ENCODE results near the gene CAST.
A peak's percentile ranks its signal among the peaks of the same experiment; 100 is the strongest.
"Not testable (repeated sequence)": the region's sequence is repeated elsewhere in the genome, so short reads cannot be mapped to it uniquely, and the experiment has no call there.

CAST gene, protein sequence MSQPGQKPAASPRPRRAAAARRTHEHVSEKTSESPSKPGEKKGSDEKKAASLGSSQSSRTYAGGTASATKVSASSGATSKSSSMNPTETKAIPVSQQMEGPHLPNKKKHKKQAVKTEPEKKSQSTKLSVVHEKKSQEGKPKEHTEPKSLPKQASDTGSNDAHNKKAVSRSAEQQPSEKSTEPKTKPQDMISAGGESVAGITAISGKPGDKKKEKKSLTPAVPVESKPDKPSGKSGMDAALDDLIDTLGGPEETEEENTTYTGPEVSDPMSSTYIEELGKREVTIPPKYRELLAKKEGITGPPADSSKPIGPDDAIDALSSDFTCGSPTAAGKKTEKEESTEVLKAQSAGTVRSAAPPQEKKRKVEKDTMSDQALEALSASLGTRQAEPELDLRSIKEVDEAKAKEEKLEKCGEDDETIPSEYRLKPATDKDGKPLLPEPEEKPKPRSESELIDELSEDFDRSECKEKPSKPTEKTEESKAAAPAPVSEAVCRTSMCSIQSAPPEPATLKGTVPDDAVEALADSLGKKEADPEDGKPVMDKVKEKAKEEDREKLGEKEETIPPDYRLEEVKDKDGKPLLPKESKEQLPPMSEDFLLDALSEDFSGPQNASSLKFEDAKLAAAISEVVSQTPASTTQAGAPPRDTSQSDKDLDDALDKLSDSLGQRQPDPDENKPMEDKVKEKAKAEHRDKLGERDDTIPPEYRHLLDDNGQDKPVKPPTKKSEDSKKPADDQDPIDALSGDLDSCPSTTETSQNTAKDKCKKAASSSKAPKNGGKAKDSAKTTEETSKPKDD

DNA sequence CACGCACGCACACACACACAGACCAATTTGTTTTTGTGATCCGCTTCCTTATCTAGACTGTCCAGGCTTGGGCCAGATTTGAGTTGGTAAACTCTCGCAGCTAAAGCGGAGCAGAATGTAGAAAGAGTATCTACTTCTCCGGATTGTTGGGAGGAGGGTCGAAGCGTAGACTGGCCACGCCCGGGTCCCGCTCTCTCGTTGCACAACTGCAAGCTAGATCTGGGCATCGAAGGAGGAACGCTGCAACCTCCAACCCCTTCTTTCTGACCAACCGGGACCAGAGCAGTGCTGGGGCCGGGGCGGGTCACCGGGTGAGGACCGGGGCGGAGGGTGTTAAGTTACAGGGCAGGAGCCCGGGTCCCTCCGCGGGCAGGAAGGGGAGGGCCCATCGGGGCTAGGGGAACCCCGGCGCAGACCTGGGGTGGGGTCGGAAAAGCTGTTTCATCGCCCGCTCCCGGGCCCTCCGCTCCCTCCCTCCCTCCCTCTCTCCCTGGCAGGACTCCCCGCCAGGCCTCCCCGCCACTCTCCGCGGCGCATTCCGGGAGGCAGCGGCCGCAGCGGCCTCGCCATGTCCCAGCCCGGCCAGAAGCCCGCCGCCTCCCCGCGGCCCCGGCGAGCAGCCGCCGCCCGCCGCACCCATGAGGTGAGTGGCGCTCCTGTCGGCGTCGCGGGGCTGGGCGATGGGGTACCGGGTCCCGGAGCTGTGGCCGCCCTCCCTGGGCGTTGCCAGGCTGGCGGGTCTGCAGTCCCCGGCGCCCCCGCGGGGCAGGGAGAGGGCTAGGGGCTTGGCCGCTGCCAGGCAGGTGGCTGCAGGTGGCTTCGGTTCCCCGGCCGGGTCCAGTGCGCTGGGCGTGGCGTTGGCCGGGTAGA lies at the start of gene CAST:
TSS of gene CAST (plus strand) at position 522 of the 870 bp plus-strand sequence. CDS start at position 569, 47 bp downstream.
- DNase-seq (ENCODE audit: low read depth), result peak; percentile 94

DNA sequence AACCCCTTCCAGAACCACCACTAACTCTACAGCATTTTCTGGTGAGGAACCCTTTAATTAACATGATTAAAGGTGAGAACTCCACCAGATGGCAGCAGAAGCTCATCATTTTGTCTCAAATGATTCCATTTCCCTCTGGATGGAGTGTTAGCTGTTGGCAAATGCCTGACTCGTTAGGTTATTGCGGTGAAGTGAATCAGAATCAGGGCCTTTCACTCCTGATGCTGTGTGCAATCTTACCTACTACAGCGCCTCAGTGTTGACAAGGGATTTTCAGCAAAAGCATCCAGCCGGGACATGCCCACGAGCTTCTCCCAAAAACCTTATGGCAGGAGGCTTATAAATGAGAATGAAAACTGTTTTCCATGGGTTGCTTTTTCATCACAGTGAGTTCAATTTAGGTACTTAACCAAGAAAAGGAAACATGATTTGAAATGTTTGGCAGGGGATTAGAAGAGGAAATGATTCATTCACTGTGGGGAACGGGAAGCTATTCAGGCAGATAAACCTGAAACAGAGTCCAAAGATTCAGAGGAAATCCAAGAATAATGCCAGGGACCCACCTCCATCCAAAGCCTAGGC lies 48.0 kb upstream of the CAST start:
- peak; percentile 90 for DNase-seq (ENCODE audit: low read depth)

DNA sequence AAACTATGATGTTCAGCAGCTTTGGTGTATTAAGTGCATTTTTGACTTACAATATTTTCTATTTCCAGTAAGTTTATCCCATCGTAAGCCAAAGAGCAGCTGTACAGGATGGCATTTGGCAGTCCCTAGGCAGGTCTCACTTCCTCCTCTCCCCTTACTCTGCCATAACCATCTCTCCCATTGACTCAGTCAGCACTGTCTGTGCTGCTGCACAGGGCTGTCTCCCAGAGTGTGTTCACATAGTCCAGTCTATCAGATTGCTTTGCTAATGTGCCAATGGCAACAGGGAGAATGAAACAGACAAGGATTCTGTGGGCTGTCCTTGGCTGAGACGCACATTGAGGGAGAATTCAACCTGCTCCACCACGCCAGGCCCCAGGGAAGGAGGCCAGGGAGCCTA lies 47.0 kb upstream of the CAST start:
- DNase-seq (ENCODE audit: low read depth), result no peak

DNA sequence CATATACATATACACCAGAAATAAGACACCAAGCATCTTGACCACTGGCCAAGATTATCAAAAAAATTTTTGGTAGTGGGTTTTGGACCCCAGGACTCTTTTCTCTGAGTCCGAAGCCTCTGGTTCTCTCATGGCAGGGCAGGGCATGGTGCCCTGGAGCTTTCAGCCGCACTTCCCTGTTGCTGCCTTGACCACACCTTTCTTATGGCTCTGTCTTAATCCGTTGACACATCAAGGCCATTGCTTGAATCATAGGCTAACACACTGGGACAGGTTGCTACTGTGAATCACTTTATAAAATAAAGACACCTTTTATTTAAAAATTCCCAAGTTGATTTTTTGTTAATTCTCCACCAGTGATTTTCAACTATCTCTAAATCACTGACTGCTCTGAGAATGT lies 45.4 kb upstream of the CAST start:
- no peak for DNase-seq (ENCODE audit: low read depth)

DNA sequence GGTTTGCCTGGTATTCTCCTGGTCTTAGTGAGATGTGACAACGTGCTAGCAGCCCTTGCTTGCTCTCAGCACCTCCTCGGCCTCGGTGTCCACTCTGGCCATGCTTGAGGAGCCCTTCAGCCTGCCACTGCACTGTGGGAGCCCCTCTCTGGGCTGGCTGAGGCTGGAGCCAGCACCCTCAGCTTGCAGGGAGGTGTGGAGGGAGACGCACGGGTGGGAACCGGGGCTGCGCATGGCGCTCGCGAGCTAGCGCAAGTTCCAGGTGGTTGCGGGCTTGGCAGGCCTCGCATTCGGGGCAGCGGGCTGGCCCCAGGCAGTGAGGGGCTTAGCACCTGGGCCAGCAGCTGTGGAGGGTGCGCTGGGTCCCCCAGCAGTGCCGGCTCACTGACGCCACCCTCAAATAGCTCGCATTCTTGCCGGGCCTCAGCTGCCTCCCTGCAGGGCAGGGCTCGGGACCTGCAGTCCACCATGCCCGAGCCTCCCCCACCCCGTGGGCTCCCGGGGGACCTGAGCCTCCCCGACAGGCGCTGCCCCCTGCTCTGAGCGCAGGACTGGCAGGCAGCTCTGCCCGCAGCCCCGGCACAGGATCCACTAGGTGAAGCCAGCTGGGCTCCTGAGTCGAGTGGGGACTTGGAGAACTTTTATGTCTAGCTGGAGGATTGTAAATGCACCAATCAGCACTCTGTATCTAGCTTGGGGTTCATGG lies 43.7 kb upstream of the CAST start:
- not testable (repeated sequence) for DNase-seq (ENCODE audit: low read depth)

DNA sequence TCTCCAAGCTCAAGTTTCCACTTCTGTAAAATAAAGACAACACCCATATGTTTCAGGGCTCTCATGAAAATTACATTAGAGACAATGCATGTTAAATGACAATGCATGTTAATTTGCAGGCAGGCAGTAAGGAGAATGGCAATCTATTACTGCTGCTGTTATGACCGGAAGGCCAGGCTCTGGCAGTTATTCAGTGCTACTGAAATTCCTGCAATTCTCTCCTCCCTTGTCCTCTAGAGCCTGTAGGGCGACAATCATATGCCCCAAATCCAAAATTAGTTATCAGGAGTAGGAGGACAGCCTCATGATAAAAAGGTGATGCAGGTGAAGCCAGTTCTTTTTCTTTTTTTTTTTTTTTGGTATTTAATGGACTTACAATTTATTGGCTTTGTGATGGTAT lies 42.2 kb upstream of the CAST start:
- no peak for DNase-seq (ENCODE audit: low read depth)

DNA sequence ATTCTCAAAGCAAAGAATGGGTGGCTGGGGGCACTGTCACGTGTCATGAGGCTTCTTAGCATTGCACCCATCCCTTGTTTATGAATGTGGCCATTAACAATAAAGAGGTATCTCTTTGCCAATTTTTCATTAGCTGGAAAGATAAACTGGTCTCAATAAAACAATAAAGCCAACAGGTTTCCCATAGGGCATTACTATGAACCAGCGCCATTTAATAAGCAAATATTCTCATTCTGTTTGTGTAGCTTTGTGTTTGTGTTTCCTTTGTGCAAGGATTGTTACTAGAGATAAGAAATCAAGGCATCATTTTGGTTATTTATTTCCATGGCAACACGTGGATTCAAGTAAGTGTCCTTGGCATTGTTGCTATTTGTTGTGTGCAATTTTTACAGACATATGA lies 37.6 kb upstream of the CAST start:
- DNase-seq (ENCODE audit: low read depth), result no peak

DNA sequence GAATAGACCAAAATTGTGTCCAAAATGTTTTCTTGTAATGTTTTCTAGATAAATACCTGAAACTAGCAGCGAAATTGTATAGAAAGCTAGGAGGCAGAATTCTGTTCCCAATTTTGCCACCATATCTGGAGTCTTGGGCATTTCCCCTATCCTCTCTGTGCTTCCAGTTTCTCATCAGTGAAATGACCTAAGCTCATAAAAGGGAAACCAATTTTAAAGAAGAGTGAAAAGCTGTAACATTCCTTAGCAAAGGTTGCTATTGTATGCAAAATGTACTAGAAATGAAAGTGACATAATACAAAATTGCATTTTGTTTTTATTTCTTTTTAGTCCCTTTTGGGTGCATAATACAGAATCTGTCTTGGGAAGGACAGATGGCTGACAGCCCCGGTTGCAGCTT lies 36.8 kb upstream of the CAST start:
- DNase-seq (ENCODE audit: low read depth), result no peak

DNA sequence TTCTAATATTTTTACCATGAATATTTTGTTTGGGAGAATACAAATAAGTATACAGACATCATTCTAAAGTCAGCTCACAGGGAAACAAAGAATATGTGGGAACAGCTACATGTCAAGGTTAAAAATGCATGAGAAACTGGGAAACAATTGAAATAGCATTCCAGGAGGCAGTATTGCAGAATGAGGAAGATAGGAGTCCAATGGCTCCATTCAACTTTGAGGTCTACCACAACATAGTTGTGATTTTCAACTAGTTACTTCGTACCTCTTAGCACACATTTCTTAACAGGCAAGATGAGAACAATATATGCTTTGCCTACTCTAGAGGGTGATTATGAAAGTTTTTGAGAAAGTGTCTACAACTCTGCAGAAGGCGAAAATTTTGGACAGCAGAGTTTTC lies 35.2 kb upstream of the CAST start:
- peak; percentile 51 for DNase-seq (ENCODE audit: low read depth)

DNA sequence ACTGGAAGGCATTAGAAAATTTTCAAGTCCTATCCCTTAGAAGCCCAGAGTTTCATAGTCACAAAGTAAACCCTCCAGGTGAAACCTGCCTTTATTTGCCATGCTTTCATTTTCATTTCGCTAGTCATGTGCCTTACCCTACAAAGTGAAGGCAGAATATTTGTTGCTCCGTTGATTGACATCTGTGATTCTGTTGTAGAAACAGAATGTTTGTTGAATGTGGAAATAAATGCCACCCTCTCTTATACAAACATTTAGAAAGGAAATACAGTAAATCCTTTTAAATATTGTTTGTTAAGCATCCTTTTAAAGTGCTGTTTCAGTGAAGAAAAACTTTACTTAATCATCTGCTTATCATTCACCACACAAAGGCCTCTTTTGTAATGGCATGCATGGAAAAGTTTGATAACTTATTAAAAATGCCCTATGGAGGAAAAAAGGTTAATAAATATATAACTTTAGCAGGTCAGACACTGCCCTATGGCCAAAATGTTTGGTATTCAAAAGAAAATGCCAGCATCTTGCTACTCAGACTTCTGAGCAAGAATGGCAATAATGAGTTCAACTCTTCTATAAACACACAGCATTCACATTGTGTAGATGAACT lies 34.3 kb upstream of the CAST start:
- no peak for DNase-seq (ENCODE audit: low read depth)

DNA sequence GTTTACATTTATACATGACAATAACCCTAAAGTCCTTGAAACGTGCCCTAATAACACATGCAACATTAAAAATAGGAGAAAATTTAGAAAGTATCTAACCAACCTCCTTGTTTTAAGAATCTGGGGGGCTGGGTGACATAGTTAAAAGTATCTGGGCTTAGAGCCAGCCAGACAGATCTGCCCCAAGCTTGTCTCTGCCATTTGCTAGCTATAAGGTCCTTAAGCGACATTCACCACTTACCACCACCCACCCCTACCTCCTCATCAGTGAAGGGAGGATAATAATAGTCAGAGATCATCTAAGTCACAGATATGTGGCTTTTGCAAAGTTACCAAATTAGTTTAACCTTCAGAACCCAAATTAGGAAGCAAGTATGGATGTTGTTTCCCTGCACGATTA lies 33.8 kb upstream of the CAST start:
- no peak for DNase-seq (ENCODE audit: low read depth)

DNA sequence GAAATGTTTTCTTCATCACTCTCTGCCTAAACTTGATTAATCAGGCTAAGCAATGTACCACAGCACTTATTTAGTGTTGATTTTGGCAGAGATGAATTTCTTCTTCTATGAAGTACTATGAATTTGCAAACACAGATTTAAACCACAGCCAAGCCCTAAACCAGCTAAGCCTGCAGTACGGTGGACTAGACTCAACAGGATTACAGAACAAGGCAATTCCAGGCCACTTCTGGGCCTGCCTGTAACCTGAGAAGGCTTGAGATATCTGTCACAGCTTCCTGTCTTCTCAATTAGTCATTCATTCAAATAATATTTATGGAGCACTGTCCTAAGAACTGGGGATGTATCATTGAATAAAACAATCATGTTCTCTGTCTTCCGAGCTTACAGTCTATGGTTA lies 32.4 kb upstream of the CAST start:
- DNase-seq (ENCODE audit: low read depth), result peak; percentile 91

DNA sequence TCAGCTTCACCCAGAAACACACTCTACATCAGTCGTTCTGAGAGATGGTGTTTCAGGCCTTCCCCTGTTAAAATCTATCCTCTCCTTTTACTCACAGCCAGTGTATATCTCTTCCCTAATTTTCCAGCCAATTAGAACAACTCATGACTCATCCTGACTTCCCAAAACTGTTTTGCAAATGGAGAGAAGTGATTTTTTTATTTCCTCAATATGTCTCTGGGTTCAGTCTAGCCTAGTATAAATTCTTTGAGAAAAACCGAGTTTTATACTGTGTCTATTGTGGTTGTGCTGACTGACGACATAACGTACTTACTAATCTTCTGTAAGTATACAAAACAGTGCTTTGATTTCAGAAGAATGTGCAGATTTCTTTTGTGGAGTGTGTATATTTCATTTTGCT lies 28.4 kb upstream of the CAST start:
- DNase-seq (ENCODE audit: low read depth), result peak; percentile 41

DNA sequence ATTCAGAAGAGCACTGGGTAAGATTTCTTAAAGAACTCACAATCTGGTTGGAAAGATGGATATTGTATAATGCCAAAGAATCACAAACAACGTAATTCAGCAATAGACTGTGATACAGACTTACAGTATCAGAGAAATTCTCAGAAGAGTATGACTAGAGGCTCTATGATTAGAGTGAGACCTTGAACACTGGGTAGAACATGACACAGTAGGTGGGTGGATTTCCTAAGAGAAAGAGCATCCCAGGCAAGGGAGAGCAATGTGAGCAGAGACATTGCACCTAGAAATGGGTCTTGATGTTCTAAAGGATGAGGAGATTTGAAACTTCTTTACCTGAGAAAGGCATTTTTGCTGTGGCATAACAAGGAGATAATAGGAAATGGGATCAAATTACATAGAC lies 27.3 kb upstream of the CAST start:
- DNase-seq (ENCODE audit: low read depth), result no peak

DNA sequence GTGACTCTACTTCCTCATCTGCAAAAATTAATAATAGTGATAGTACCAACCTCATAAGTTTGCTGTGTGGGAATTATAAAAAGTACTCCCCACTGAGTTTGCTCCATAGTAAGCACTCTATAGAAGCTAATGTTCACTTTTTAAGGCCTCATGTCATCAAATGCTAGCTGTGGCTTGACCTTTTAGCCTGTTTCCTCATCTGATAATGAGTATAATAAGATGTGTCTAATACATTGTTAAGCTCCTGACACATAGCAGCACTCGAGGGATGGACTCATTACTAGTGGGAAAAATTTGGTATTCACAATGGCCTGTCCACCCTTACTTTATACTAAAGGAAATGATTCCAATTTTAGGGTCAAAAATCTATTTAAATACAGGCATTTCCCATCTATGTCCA lies 26.1 kb upstream of the CAST start:
- DNase-seq (ENCODE audit: low read depth), result no peak

DNA sequence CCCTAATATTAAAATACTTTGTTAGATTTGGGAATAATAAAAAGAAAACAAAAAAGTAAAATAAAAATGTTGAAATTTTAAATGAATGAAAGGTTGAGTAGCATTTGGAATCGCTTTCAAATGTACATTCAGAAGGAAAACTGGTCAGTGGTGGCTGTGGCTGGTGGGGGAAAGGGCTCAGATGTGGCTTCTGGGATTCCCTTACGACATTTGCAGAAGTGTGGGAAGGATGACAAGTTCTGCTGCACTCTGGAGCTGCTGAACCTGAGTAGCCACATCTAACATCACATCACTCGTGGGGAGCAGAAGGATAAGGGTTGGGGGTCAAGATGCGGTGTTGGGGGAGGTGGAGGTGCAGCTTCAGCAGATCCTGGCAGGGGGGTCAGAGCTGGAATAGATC lies 25.6 kb upstream of the CAST start:
- DNase-seq (ENCODE audit: low read depth), result no peak

DNA sequence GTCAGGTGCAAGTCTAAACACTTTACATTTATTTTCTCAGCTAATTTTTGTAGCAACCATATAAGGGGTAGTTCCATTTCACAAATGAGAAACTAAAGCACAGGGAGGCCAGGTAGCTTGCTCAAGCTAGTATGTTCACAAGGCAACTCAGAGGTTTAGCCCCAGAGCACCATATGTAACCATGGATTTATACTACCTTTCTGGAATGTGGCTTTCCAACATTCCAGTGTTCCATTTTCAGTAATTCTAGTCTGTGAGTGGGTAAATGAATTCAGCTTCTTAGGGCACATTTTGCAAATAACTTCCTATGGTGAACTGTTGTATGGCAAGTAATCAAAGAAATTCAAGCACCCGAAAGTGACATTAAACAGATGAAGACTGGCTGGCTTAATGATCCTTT lies 25.0 kb upstream of the CAST start:
- no peak for DNase-seq (ENCODE audit: low read depth)

DNA sequence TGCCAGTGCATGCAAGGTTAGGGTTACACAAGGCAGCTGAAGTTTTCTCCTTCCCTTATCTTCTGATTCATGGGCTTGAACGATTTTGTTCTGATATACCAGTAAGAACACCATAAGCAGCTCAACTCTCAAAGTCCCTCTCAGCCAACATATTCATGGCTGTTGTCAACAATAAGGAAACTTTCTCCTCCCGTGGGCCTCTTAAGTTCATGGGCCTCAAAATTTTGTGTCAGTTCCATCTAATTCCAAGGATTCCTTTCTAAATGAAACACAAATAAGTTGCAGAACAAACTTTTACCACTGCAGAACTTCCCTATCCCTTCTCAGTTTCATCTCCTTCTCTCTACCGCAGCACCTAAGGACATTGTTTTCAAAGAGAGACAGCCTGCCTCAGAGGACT lies 23.6 kb upstream of the CAST start:
- no peak for DNase-seq (ENCODE audit: low read depth)

DNA sequence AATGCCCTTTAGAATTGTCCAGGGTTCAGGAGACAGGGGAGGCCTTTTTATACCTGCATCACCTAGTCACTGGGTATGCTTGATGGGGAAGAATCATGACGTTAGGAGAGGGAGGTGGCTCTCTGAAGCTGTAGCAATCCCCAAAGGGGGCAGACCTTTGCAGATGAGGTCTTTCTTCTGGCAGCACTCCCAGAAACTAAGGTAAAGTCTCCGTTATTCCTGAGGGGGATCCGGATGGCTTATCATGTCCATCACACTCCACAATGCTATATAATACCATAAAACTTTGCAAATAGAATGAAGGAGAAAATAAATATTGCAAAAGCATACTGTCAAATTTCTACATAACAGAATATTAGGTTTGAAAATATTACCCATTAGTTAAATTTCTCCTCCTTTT lies 21.5 kb upstream of the CAST start:
- no peak for DNase-seq (ENCODE audit: low read depth)

DNA sequence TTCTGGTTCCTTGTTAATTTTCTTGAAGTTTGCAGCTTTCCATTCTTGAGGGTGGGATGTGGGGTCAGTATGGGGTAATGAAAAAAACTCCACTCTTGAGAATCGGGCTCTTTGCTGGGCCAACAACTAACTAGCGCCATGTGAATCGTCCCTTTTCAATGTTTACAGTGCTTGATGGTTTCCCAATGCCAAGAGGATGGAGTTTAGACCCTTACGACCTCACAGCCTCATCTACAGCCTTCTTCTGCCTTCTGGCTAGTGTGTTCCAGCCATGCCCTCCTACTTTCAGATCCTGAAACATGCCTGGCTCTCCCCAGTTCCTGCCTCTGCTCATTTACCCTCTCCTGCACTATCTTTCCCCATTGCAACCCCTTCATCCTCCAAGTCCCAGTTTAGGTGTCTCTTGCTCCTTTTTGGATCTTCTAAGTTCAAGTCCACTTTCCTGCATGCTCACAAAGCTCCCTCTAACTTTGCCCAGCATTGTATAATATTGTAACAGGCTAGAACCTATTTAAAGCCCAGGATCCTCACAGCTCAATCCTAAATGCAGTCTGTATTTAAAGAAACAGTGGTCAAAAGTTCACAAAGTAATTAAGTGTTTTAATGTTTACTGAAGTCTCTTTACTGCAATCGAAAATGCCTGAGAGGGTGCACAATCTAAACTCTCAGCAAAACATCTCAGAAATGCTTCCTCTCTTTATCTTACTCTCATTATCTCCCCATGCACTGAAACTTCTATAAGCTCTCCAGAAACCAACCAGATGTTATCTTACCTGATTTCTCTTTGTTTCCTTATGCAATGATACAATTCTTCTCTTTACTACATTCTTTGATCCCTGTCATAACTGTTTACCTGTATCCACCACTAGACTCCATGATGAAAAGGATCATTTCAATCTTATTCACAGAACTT lies 20.6 kb upstream of the CAST start:
- no peak for DNase-seq (ENCODE audit: low read depth)

Measured in stromal cell of bone marrow (primary cell).